ENCODE data around the gene PRR11. TPM values are rescaled to one million over a fixed set of nuclear protein-coding genes. Genes with fewer than 3 reads are reported as not detected.

PRR11 gene
- total and polyA plus RNA-seq, 2 donors (not counting 1 experiment from before 2014, with no cell fraction given), result 6.1 to 18.9 TPM

- no peaks in the 10 kb centered on the region for H3K9me3 ChIP-seq (ENCODE audit: control insufficient read depth, insufficient read depth, low read depth, low read length)
- peak in 1 of 2 donors; percentile 15 for DNase-seq (ENCODE audit: low read depth in 2 of 2)
- no peak overlapping the region for H3K4me3 ChIP-seq (replicated peaks in 1 of 4; ENCODE audit: control extremely low read depth in 1 of 4, insufficient read depth in 1 of 4, low read depth in 3 of 4, low read length in 4 of 4)
- H3K27me3 ChIP-seq (ENCODE audit: control insufficient read depth, insufficient read depth, low read length), result no peaks in the 10 kb centered on the region
- H3K36me3 ChIP-seq (ENCODE audit: control insufficient read depth, insufficient read depth, low read length), result no peaks in the 10 kb centered on the region
- H3K4me2 ChIP-seq (ENCODE audit: extremely low read depth, insufficient read depth, low read length), result peak overlapping the region; percentile 52
- no peak overlapping the region for H2AFZ ChIP-seq (ENCODE audit: low read length)
- TF ChIP-seq CTCF (conservative IDR thresholded peaks at IDR 0.05 in 1 of 2, IDR thresholded peaks at IDR 0.05 in 1 of 2; ENCODE audit: low read depth in 1 of 2, low read length in 2 of 2) (no peak), EZH2 (IDR thresholded peaks at IDR 0.05; ENCODE audit: low read length, missing control alignments) (no peak)
- H3K9ac ChIP-seq (ENCODE audit: insufficient read depth, low read length), result no peak overlapping the region
- H3K79me2 ChIP-seq (ENCODE audit: control insufficient read depth, insufficient read depth, low read length), result peaks cover 96% of the 10 kb centered on the region
- no peaks in the 10 kb centered on the region for H4K20me1 ChIP-seq (ENCODE audit: control insufficient read depth, extremely low read depth, insufficient read depth, low read length)
- peak overlapping the region; percentile 30 for H3K27ac ChIP-seq (ENCODE audit: insufficient read depth, low read length)
- H3K4me1 ChIP-seq (ENCODE audit: control insufficient read depth, extremely low read depth, insufficient read depth, low read length), result peaks cover 10% of the 10 kb centered on the region
Observed at GRCh38 chr17:59149841-59150511, 5.6 kb upstream of the PRR11 start.

- Histone ChIP-seq H3K4me2 (ENCODE audit: extremely low read depth, insufficient read depth, low read length) (peak overlapping the region; percentile 26), H4K20me1 (ENCODE audit: control insufficient read depth, extremely low read depth, insufficient read depth, low read length) (no peaks in the 10 kb centered on the region), H2AFZ (ENCODE audit: low read length) (no peak overlapping the region), H3K36me3 (ENCODE audit: control insufficient read depth, insufficient read depth, low read length) (no peaks in the 10 kb centered on the region), H3K9me3 (ENCODE audit: control insufficient read depth, insufficient read depth, low read depth, low read length) (no peaks in the 10 kb centered on the region), H3K27me3 (ENCODE audit: control insufficient read depth, insufficient read depth, low read length) (no peaks in the 10 kb centered on the region), H3K79me2 (ENCODE audit: control insufficient read depth, insufficient read depth, low read length) (peaks cover 86% of the 10 kb centered on the region), H3K27ac (ENCODE audit: insufficient read depth, low read length) (no peak overlapping the region), H3K9ac (ENCODE audit: insufficient read depth, low read length) (no peak overlapping the region), H3K4me3 (replicated peaks in 1 of 4; ENCODE audit: control extremely low read depth in 1 of 4, insufficient read depth in 1 of 4, low read depth in 3 of 4, low read length in 4 of 4) (peak overlapping the region in 1 of 4 experiments; percentile 85), H3K4me1 (ENCODE audit: control insufficient read depth, extremely low read depth, insufficient read depth, low read length) (peaks cover 10% of the 10 kb centered on the region)
- no peak for TF ChIP-seq EZH2 (IDR thresholded peaks at IDR 0.05; ENCODE audit: low read length, missing control alignments)
- DNase-seq (ENCODE audit: low read depth in 2 of 2), result peak; percentile 17 to 36
Observed at GRCh38 chr17:59151006-59151405, 4.5 kb upstream of the PRR11 start.

GRCh38 chr17:59151591-59151990 is 4.0 kb upstream of the PRR11 start:
- TF ChIP-seq CTCF (conservative IDR thresholded peaks at IDR 0.05 in 1 of 2, IDR thresholded peaks at IDR 0.05 in 1 of 2; ENCODE audit: low read depth in 1 of 2, low read length in 2 of 2), result no peak
- no peak for TF ChIP-seq EZH2 (IDR thresholded peaks at IDR 0.05; ENCODE audit: low read length, missing control alignments)
- Histone ChIP-seq H3K36me3 (ENCODE audit: control insufficient read depth, insufficient read depth, low read length) (no peaks in the 10 kb centered on the region), H3K4me2 (ENCODE audit: extremely low read depth, insufficient read depth, low read length) (peak overlapping the region; percentile 26), H3K9ac (ENCODE audit: insufficient read depth, low read length) (no peak overlapping the region), H2AFZ (ENCODE audit: low read length) (no peak overlapping the region), H3K4me3 (replicated peaks in 1 of 4; ENCODE audit: control extremely low read depth in 1 of 4, insufficient read depth in 1 of 4, low read depth in 3 of 4, low read length in 4 of 4) (peak overlapping the region in 3 of 4 experiments; percentile 39 to 85 (median 85)), H3K9me3 (ENCODE audit: control insufficient read depth, insufficient read depth, low read depth, low read length) (no peaks in the 10 kb centered on the region), H4K20me1 (ENCODE audit: control insufficient read depth, extremely low read depth, insufficient read depth, low read length) (no peaks in the 10 kb centered on the region), H3K4me1 (ENCODE audit: control insufficient read depth, extremely low read depth, insufficient read depth, low read length) (peaks cover 10% of the 10 kb centered on the region), H3K27me3 (ENCODE audit: control insufficient read depth, insufficient read depth, low read length) (no peaks in the 10 kb centered on the region), H3K27ac (ENCODE audit: insufficient read depth, low read length) (peak overlapping the region; percentile 29), H3K79me2 (ENCODE audit: control insufficient read depth, insufficient read depth, low read length) (peaks cover 86% of the 10 kb centered on the region)
- peak; percentile 23 to 32 for DNase-seq (ENCODE audit: low read depth in 2 of 2)

Data from fibroblast of lung (primary cell).